ENCODE data around the gene TEKT3.

Gene TEKT3

GRCh38 chr17:15321556-15322251 lies 19.7 kb downstream of the TEKT3 start:
- ChIA-PET CTCF (no interaction called here), POLR2A (no interaction called here)
- H3K4me3 ChIP-seq (ENCODE audit: low read depth, low read length), result no peak overlapping the region
- no peaks in the 10 kb centered on the region for H3K4me1 ChIP-seq (ENCODE audit: control insufficient read depth, insufficient read depth, low read length)
- TF ChIP-seq ZNF501 (tag by site-specific recombination; IDR thresholded peaks at IDR 0.05), result no peak
- TF ChIP-seq ZNF157 (tag by site-specific recombination; IDR thresholded peaks at IDR 0.05), result no peak
- no peak for TF ChIP-seq SCRT2 (tag by site-specific recombination; IDR thresholded peaks at IDR 0.05)
- no peak for TF ChIP-seq ZNF280C (tag by site-specific recombination; IDR thresholded peaks at IDR 0.05)
- TF ChIP-seq RBAK (tag by site-specific recombination; IDR thresholded peaks at IDR 0.05), result no peak
- TF ChIP-seq ZXDB (tag by site-specific recombination; IDR thresholded peaks at IDR 0.05), result no peak
- TF ChIP-seq PBX3 (CRISPR knock-in tag; IDR thresholded peaks at IDR 0.05), result no peak
- TF ChIP-seq ZNF610 (tag by site-specific recombination; IDR thresholded peaks at IDR 0.05; ENCODE audit: borderline replicate concordance), result no peak
- TF ChIP-seq HOXC10 (CRISPR knock-in tag; IDR thresholded peaks at IDR 0.05), result no peak
- no peak for TF ChIP-seq ZNF561 (tag by site-specific recombination; IDR thresholded peaks at IDR 0.05; ENCODE audit: borderline replicate concordance)
- no peak for TF ChIP-seq ZFHX2 (tag by site-specific recombination; conservative IDR thresholded peaks at IDR 0.05)
- TF ChIP-seq ZNF777 (tag by site-specific recombination; IDR thresholded peaks at IDR 0.05; ENCODE audit: borderline replicate concordance), result no peak
- TF ChIP-seq ZNF692 (tag by site-specific recombination; IDR thresholded peaks at IDR 0.05), result no peak
- no peak for TF ChIP-seq ZNF274 (IDR thresholded peaks at IDR 0.05; ENCODE audit: low read length)
- TF ChIP-seq ZNF274 (tag by site-specific recombination; IDR thresholded peaks at IDR 0.05; ENCODE audit: borderline replicate concordance), result no peak
- TF ChIP-seq ZIC2 (tag by site-specific recombination; IDR thresholded peaks at IDR 0.05), result no peak
- H3K36me3 ChIP-seq (ENCODE audit: control insufficient read depth in 2 of 2, insufficient read depth in 1 of 2, low read length in 2 of 2), result no peaks in the 10 kb centered on the region
- H3K9me3 ChIP-seq (ENCODE audit: control insufficient read depth, insufficient read depth, low read depth, low read length), result no peaks in the 10 kb centered on the region
- no peak overlapping the region for H3K27ac ChIP-seq (ENCODE audit: extremely low read depth, low read depth, low read length)

- no peak overlapping the region for H3K27ac ChIP-seq (ENCODE audit: extremely low read depth, low read depth, low read length)
- CTCF ChIA-PET, result interaction anchor here (0.6 to 1.1 kb wide), 2 partner anchors 118 to 183 kb away, joined by 4 to 7 read pairs; no protein-coding TSS in a partner anchor
- POLR2A ChIA-PET, result no interaction called here
- no peaks in the 10 kb centered on the region for H3K36me3 ChIP-seq (ENCODE audit: control insufficient read depth in 2 of 2, insufficient read depth in 1 of 2, low read length in 2 of 2)
- H3K4me1 ChIP-seq (ENCODE audit: control insufficient read depth, insufficient read depth, low read length), result no peaks in the 10 kb centered on the region
- H3K9me3 ChIP-seq (ENCODE audit: control insufficient read depth, insufficient read depth, low read depth, low read length), result no peaks in the 10 kb centered on the region
- H3K4me3 ChIP-seq (ENCODE audit: low read depth, low read length), result no peak overlapping the region
- TF ChIP-seq ZNF221 (tag by site-specific recombination; IDR thresholded peaks at IDR 0.05; ENCODE audit: borderline replicate concordance) (no peak), ZBTB11 (tag by site-specific recombination; conservative IDR thresholded peaks at IDR 0.05; ENCODE audit: low read depth) (no peak), ZNF571 (tag by site-specific recombination; IDR thresholded peaks at IDR 0.05) (no peak), YY2 (tag by site-specific recombination; IDR thresholded peaks at IDR 0.05) (no peak), ZNF37A (tag by site-specific recombination; IDR thresholded peaks at IDR 0.05) (no peak), ZNF292 (tag by site-specific recombination; IDR thresholded peaks at IDR 0.05; ENCODE audit: borderline replicate concordance, low read depth) (no peak), ZFP3 (tag by site-specific recombination; IDR thresholded peaks at IDR 0.05; ENCODE audit: low read depth) (no peak), ZNF423 (tag by site-specific recombination; IDR thresholded peaks at IDR 0.05) (no peak), GLIS1 (tag by site-specific recombination; IDR thresholded peaks at IDR 0.05) (no peak), ATF2 (tag by site-specific recombination; IDR thresholded peaks at IDR 0.05; ENCODE audit: low read depth) (no peak)
These were observed 21.9 kb downstream of the TEKT3 start for GRCh38 chr17:15319452-15320010.
